SW480 (cell line): ENCODE measurements around the gene DUSP8.
"Not testable (repeated sequence)": the region's sequence is repeated elsewhere in the genome, so short reads cannot be mapped to it uniquely, and the experiment has no call there.

Experiments
- DNase-seq: peaks from one replicate; pipeline ENCODE4 v3.0.0-alpha.2; 2016; ENCODE audit warnings: low spot score

DUSP8 gene

DNA sequence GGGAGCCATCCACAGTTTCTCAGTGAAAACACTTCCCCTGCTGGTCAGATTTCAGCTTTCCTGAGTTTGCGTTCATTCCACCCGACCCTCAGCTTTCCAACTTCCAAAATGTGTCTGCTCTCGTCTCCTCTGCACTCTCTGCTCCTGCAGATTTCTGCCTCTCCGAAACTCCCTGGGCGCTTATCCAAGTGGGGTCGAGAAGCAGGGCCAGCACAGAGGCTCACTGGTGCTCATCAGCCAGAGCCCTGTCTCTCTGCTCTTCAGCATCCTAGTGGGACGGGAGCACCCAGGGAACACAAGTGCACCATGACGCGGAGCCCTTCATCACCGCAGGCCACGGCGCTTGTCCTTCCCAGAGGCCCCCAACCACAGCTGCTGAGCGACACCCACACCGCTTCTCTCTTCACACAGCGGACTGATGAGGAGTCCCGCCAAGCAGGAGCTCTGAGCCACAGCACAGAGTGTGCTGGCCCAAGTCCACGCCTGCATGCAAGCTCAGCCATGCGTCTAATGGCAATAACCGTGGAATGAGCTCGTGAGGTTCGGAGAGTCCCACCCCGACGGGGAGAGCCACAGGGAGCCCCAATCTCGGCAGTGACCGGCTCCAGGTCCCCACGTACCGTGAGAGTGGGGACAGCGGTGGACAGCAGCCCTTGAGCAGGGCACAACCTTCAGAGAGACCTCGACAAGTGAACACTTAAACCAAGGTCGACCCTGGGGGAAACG, 57.6 kb downstream of the DUSP8 start:
- no peak for DNase-seq

DNA sequence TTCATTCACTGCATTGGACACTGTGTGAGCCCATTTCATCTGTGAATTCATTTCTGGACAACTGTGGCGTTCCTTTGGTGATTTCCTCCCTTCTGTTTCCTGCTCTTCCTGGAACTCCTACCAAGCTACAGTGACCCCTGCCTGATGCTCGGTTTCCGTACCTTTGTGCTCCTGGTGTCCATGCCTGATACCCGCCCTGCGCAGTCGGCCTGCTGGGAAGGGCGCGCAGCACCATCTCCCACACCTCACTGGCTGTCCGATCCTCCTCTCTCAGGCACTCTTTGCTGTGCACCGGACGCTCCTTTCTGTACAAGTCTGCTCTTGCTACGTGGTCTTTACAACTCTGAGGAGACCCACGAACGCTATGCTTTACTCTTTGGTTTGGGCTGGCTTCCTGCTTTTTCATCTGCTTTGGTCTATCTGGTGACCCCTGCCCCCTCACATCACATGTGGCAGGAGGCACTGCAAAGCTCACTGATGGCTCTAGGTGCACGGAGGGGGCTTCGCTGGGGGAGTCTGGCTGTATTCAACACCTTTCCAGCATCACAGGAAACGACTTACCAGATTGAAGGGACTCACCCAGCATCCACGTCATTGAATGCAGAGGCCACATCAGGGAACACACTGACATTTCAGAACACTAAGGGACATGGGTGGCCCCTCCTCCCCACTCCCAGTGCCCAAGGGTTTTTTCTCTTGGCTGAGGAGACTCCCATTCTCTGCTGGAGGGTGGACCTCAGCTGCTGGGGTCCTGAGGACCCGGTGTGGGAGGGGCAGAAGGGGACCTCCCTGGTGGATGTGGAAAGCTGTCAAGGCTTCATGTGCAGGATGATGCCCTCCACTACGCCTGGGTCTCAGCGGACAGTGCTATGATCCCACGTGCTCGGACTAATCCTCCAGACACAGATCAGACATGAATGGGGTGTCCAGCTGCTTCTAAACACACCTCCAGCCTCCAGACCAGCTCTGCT, 58.5 kb downstream of the DUSP8 start:
- DNase-seq: no peak

- DNase-seq: peak; percentile 42
These were observed 59.4 kb downstream of the DUSP8 start for GRCh38 chr11:1512531-1513258.

DNA sequence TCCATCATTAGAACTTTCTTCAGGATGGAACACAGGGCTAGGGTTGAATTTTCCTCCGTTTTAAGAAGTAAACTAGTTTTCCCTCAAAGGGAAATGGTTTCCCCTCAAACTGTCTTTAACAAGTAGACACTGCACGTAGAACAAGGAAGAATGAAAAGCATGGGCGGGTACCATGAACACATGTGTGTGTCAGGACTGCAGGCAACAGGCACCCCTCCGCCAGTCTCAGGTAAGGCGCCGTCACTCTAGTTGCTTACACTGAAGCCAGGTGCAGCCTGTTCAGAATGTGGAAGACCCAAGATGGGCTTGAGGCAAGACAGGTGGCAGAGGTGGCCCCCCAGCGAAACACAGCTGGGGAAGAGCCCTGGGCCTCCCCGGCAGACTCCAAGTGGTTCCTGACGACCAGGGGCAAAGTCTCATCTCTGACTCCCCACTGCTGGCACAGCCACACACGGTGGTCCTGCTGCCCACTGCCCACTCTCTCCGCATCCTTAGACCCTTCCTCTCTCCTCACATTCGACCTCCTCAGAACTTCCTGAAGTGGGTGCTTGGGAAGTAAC, 60.1 kb downstream of the DUSP8 start:
- DNase-seq: no peak

GRCh38 chr11:1510928-1511327, 61.1 kb downstream of the DUSP8 start:
- no peak for DNase-seq

DNA sequence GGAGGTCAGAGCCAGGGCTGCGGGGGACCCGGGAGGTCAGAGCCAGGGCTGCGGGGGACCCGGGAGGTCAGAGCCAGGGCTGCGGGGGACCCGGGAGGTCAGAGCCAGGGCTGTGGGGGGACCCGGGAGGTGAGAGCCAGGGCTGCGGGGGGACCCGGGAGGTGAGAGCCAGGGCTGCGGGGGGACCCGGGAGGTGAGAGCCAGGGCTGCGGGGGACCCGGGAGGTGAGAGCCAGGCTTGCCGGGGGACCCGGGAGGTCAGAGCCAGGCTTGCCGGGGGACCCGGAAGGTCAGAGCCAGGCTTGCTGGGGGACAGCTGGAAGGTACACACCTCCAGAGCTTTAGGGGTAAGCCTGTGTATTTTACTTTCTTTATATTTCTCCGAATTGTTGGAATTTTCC, 61.7 kb downstream of the DUSP8 start:
- DNase-seq: not testable (repeated sequence)

DNA sequence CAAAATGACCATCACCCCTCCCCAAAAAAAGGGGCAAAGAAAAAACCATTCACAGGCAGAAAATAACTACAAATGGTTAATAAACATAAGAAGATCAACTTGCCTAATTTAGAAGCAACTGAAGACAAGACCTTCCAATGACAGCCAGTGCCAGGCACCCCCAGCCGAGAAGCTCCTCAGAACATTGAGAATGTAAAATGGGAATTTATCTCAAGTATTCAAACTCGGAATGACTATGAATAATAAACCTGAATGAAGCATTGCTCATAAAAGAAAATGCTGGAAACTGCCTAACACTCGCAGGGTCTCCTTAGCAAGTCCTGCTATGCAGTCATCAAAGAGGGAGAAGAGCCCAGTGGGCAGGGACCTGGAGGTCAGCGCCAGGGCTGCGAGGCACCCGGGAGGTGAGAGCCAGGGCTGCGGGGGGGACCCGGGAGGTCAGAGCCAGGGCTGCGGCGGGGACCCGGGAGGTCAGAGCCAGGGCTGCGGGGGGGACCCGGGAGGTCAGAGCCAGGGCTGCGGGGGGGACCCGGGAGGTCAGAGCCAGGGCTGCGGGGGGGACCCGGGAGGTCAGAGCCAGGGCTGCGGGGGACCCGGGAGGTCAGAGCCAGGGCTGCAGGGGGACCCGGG, 62.3 kb downstream of the DUSP8 start:
- no peak for DNase-seq

DNA sequence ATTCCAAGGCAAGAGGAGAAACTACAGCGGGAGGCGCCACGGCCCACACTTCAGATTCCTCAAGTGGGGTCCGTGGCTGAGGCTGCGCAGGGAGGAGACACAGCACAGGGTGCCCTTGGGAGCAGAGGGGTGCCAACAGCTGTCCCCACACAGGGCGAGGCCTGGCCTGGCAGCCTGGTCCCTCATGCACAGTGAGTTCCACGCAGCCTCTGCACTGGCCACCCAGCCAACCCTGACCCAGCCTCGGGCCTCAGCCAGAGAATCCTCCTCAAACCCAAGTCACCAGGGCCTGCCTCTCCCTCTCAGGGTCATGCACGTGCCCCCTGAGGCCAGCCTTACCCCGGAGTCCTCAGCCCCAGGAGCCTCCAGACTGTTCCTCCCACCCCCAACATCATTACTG, 63.1 kb downstream of the DUSP8 start:
- no peak for DNase-seq

GRCh38 chr11:1508491-1508891, 63.6 kb downstream of the DUSP8 start:
- no peak for DNase-seq

- DNase-seq: no peak
These were observed 64.5 kb downstream of the DUSP8 start for GRCh38 chr11:1507381-1508140.

GRCh38 chr11:1506981-1507380, 65.1 kb downstream of the DUSP8 start:
- DNase-seq: no peak

DNA sequence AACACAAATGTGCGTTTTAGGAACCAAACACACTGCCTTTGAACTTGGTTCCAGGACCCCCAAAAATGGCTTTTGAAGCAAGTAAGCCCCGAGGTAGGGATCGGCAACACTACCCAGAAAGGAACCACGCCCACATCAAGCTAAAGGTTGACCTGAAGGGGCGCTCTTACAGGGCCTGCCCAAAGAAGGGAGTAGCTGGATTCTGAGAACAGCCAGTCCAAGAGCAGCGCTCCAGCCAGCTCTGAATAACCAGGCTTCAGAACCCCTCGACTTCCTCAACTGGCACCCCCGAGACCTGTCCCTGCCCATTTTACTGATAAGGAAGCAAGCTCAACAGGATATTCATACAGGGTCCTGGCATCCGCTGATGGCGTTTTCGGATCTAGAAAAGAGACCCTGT, 66.6 kb downstream of the DUSP8 start:
- DNase-seq: no peak

DNA sequence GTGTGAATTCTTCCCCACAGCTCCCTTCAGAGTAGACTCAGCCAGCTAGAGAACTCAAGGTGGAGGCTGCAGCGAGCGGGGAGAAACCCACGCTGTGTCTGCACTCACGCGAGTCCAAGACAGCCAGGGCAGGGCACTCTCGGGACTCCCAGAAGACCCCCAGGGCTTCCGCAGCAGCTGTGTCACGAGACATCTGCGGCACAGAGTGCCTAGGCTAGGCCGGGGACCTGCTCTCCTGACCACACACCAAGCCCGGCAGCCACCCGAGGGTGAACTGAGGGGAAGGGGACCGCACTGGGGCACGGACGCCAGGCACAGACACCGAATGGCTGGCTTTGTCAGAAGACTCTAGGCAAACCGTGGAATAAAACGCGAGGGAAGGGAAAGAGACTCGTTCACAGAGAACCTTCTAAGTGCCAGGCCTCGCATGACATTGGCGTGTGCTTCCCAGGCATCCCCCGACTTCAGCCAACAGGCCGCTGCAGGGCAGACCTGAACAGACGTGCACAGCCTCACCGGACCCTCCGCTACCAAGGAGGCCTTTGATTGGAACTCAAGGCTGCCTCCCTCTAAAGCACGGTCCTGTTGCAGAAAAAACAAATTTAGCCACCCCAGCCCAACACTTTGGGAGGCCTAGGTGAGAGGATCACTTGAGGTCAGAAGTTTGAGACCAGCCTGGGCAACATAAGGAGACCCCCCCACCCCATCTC, 67.3 kb downstream of the DUSP8 start:
- DNase-seq: no peak

DNA sequence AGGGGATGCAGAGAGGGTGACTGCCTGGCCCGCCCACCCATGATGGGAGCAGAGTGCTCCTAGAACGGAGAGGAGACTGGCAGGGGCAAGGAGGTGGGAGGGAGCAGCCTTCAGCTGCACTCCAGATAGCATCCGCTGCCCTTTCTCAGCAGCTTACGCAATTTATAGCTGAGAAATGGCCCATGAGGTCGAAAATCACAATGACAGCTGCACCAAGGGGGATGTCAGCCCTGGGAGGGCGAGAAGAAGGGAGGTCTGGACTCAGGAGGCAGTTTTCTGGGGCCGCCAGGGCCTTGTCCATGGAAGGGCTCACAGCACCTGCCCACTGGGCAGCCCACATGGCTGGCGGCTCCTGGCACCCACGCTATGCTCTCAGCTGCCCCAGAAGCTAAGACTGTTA, 67.9 kb downstream of the DUSP8 start:
- no peak for DNase-seq
